Astrocyte (in vitro differentiated cells and primary cell): ENCODE measurements around the gene SLC9A4. TPM values are rescaled to one million over a fixed set of nuclear protein-coding genes. Genes with fewer than 3 reads are reported as not detected.

Source experiments
- DNase-seq: peaks from one replicate; pipeline ENCODE4 v3.0.0-alpha.2; 2010; ENCODE audit warnings: low read depth
- FAIRE-seq: peaks from 2 replicates; lab custom pipeline; 2011; peaks lifted over from hg19 to GRCh38; lab: Jason Lieb, UNC
- H2AFZ ChIP-seq: 2 replicates; pipeline ENCODE4 v1.6.0; 2012; ENCODE audit warnings: low read depth, low read length, inconsistent platforms
- H3K27ac ChIP-seq: 2 replicates; pipeline ENCODE4 v1.5.1; 2011; ENCODE audit warnings: low read depth, low read length, inconsistent platforms
- H3K27me3 ChIP-seq: 2 replicates; pipeline ENCODE4 v1.6.0; 2011; ENCODE audit warnings: low read length, inconsistent platforms; ENCODE audit not compliant: insufficient read depth
- H3K36me3 ChIP-seq: 2 replicates; pipeline ENCODE4 v1.5.1; 2011; ENCODE audit warnings: low read length, inconsistent platforms; ENCODE audit not compliant: insufficient read depth
- H3K4me1 ChIP-seq: 2 replicates; pipeline ENCODE4 v1.5.1; 2011; ENCODE audit warnings: low read length, inconsistent platforms; ENCODE audit not compliant: insufficient read depth
- H3K4me2 ChIP-seq: 2 replicates; pipeline ENCODE4 v1.6.0; 2012; ENCODE audit warnings: low read length, inconsistent platforms
- H3K4me3 ChIP-seq: 2 replicates; pipeline ENCODE4 v1.5.1; 2011; ENCODE audit warnings: low read depth, mild to moderate bottlenecking, low read length, inconsistent platforms; ENCODE audit not compliant: insufficient read depth
- H3K79me2 ChIP-seq: 2 replicates; pipeline ENCODE4 v1.6.0; 2012; ENCODE audit warnings: mild to moderate bottlenecking, low read length, inconsistent platforms; ENCODE audit not compliant: insufficient read depth
- H3K9ac ChIP-seq: 2 replicates; pipeline ENCODE4 v1.6.0; 2012; ENCODE audit warnings: mild to moderate bottlenecking, low read length, inconsistent platforms
- H3K9me3 ChIP-seq: 2 replicates; pipeline ENCODE4 v1.5.1; 2012; ENCODE audit warnings: low read depth, mild to moderate bottlenecking, low read length, inconsistent platforms; ENCODE audit not compliant: insufficient read depth
- H4K20me1 ChIP-seq: 2 replicates; pipeline ENCODE4 v1.6.0; 2012; ENCODE audit warnings: low read length, inconsistent platforms; ENCODE audit not compliant: insufficient read depth
- H3K27ac Mint-ChIP-seq: one replicate; pipeline ENCODE4 v1.8.0; 2021; ENCODE audit warnings: mild to moderate bottlenecking, mixed read lengths; ENCODE audit not compliant: unreplicated experiment
- H3K27me3 Mint-ChIP-seq: one replicate; pipeline ENCODE4 v1.8.0; 2021; ENCODE audit warnings: low read depth, mixed read lengths; ENCODE audit not compliant: unreplicated experiment
- H3K36me3 Mint-ChIP-seq: one replicate; pipeline ENCODE4 v1.8.0; 2021; ENCODE audit warnings: low read depth, mixed read lengths; ENCODE audit not compliant: unreplicated experiment
- H3K4me1 Mint-ChIP-seq: one replicate; pipeline ENCODE4 v1.8.0; 2021; ENCODE audit warnings: low read depth, mixed read lengths; ENCODE audit not compliant: unreplicated experiment
- H3K4me3 Mint-ChIP-seq: one replicate; pipeline ENCODE4 v1.8.0; 2021; ENCODE audit warnings: mild to moderate bottlenecking, moderate library complexity, mixed read lengths; ENCODE audit not compliant: unreplicated experiment
- H3K9me3 Mint-ChIP-seq: one replicate; pipeline ENCODE4 v1.8.0; 2021; ENCODE audit warnings: mild to moderate bottlenecking, mixed read lengths; ENCODE audit not compliant: unreplicated experiment
- CTCF ChIP-seq: IDR thresholded peaks from 2 replicates; pipeline ENCODE4 v1.5.1; 2011; ENCODE audit warnings: low read depth, mild to moderate bottlenecking, inconsistent platforms, low read length, moderate library complexity; ENCODE audit not compliant: insufficient read depth
- EZH2 ChIP-seq: IDR thresholded peaks from 2 replicates; pipeline ENCODE4 v1.6.1; 2012; ENCODE audit warnings: mild to moderate bottlenecking, low read length, inconsistent platforms; ENCODE audit not compliant: insufficient read depth
- total RNA-seq: library from RNA; stranded (reverse); gene quantifications from 2 replicates; pipeline ENCODE4 v1.2.1, GENCODE V29; 2021

SLC9A4 gene
- total RNA-seq, 1 donor from 2014 or later = 0.09 TPM

GRCh38 chr2:102455061-102455670 lies 17.9 kb upstream of the SLC9A4 start:
- peaks cover 7% of the 10 kb centered on the region for H3K27me3 Mint-ChIP-seq
- H3K4me2 ChIP-seq = no peak overlapping the region
- no peaks in the 10 kb centered on the region for H3K4me1 ChIP-seq
- H3K36me3 Mint-ChIP-seq = no peaks in the 10 kb centered on the region
- no peak for FAIRE-seq
- no peaks in the 10 kb centered on the region for H3K79me2 ChIP-seq
- TF ChIP-seq CTCF = no peak
- no peak for TF ChIP-seq EZH2
- no peak overlapping the region for H3K27ac Mint-ChIP-seq
- no peak overlapping the region for H3K4me3 Mint-ChIP-seq
- no peaks in the 10 kb centered on the region for H4K20me1 ChIP-seq
- no peak overlapping the region for H3K9ac ChIP-seq
- no peak overlapping the region for H3K27ac ChIP-seq
- H3K9me3 ChIP-seq = no peaks in the 10 kb centered on the region
- H3K36me3 ChIP-seq = no peaks in the 10 kb centered on the region
- no peaks in the 10 kb centered on the region for H3K9me3 Mint-ChIP-seq
- H3K27me3 ChIP-seq = peaks cover 5% of the 10 kb centered on the region
- no peak overlapping the region for H3K4me3 ChIP-seq
- peaks cover 1% of the 10 kb centered on the region for H3K4me1 Mint-ChIP-seq
- H2AFZ ChIP-seq = no peak overlapping the region
- no peak for DNase-seq

GRCh38 chr2:102460467-102460866 lies 12.6 kb upstream of the SLC9A4 start:
- Histone ChIP-seq H2AFZ (no peak overlapping the region), H3K36me3 (no peaks in the 10 kb centered on the region), H3K27me3 (peaks cover 9% of the 10 kb centered on the region), H4K20me1 (no peaks in the 10 kb centered on the region), H3K4me2 (no peak overlapping the region), H3K9me3 (no peaks in the 10 kb centered on the region), H3K9ac (no peak overlapping the region), H3K4me3 (no peak overlapping the region), H3K4me1 (no peaks in the 10 kb centered on the region), H3K79me2 (no peaks in the 10 kb centered on the region), H3K27ac (no peak overlapping the region)
- TF ChIP-seq CTCF (no peak), EZH2 (no peak)
- Mint-ChIP-seq H3K36me3 (no peaks in the 10 kb centered on the region), H3K9me3 (no peaks in the 10 kb centered on the region), H3K4me3 (no peak overlapping the region), H3K27ac (no peak overlapping the region), H3K4me1 (no peaks in the 10 kb centered on the region), H3K27me3 (peaks cover 22% of the 10 kb centered on the region)
- DNase-seq = no peak
- FAIRE-seq = no peak

- Histone ChIP-seq H3K27me3 (peaks cover 9% of the 10 kb centered on the region), H3K79me2 (no peaks in the 10 kb centered on the region), H3K27ac (no peak overlapping the region), H4K20me1 (no peaks in the 10 kb centered on the region), H2AFZ (no peak overlapping the region), H3K4me1 (no peaks in the 10 kb centered on the region), H3K9ac (no peak overlapping the region), H3K4me3 (no peak overlapping the region), H3K4me2 (no peak overlapping the region), H3K36me3 (no peaks in the 10 kb centered on the region), H3K9me3 (no peaks in the 10 kb centered on the region)
- no peaks in the 10 kb centered on the region for H3K36me3 Mint-ChIP-seq
- peaks cover 22% of the 10 kb centered on the region for H3K27me3 Mint-ChIP-seq
- no peak for FAIRE-seq
- no peak overlapping the region for H3K27ac Mint-ChIP-seq
- no peak overlapping the region for H3K4me3 Mint-ChIP-seq
- H3K4me1 Mint-ChIP-seq = no peaks in the 10 kb centered on the region
- TF ChIP-seq EZH2 (no peak), CTCF (no peak)
- no peaks in the 10 kb centered on the region for H3K9me3 Mint-ChIP-seq
- no peak for DNase-seq
These were observed 11.8 kb upstream of the SLC9A4 start for GRCh38 chr2:102461188-102461587.
